Suprapubic skin (tissue), 4 donors: ENCODE data around the gene C16orf92.

Experiments used
- CTCF ChIP-seq, 2 donors: fragments of 200-600 bp in 1 of 2; fragments of 450-650 bp in 1 of 2; sonication (generic) in 1 of 2; IDR thresholded peaks; one replicate each; pipeline ENCODE4 v1.5.1; 2016 to 2019; ENCODE audit warnings: antibody characterized with exemption in 2 of 2, mild to moderate bottlenecking in 1 of 2, moderate library complexity in 1 of 2
- EP300 ChIP-seq: sonication (generic); formaldehyde crosslinking; IDR thresholded peaks from one replicate; pipeline ENCODE4 v1.6.1; 2017; ENCODE audit warnings: antibody characterized with exemption
- POLR2AphosphoS5 ChIP-seq, 3 donors: sonication (generic); formaldehyde crosslinking; IDR thresholded peaks; one replicate each; pipeline ENCODE4 v1.6.1; 2017; ENCODE audit warnings: antibody characterized with exemption in 3 of 3

GRCh38 chr16:29995324-29995910 lies 27.6 kb upstream of the C16orf92 start, which contains the start of gene HIRIP3:
- TF ChIP-seq POLR2AphosphoS5 (IDR thresholded peaks at IDR 0.05) (peak in 1 of 3 donors; percentile 65), CTCF (IDR thresholded peaks at IDR 0.05) (no peak), EP300 (no peak)
